Liver (tissue), 3 donors: ENCODE results near the gene SH2D4B.

Experiments
- GABPA ChIP-seq, 2 donors: IDR thresholded peaks in 1 of 2; conservative IDR thresholded peaks in 1 of 2; 2 replicates each; pipeline ENCODE4 v1.6.1; 2016; ENCODE audit warnings: antibody characterized with exemption in 2 of 2, mild to moderate bottlenecking in 1 of 2, moderate library complexity in 1 of 2
- NR2F2 ChIP-seq: IDR thresholded peaks from 2 replicates; pipeline ENCODE4 v1.6.1; 2016; ENCODE audit warnings: antibody characterized with exemption
- RAD21 ChIP-seq, 2 donors: IDR thresholded peaks; 2 replicates each; pipeline ENCODE4 v1.6.1; 2016; ENCODE audit warnings: antibody characterized with exemption in 2 of 2, mild to moderate bottlenecking in 2 of 2
- REST ChIP-seq: IDR thresholded peaks from 2 replicates; pipeline ENCODE4 v1.6.1; 2016; ENCODE audit warnings: antibody characterized with exemption, mild to moderate bottlenecking
- SP1 ChIP-seq: IDR thresholded peaks from 2 replicates; pipeline ENCODE4 v1.6.1; 2018; ENCODE audit warnings: antibody characterized with exemption, mild to moderate bottlenecking
- TF ChIP-seq, protein P1 (sequence below): fragments of 150-350 bp; IDR thresholded peaks from 2 replicates; pipeline ENCODE4 v1.5.1; 2017; ENCODE audit warnings: improper control_type of control experiment, low read depth, low read length; ENCODE audit not compliant: missing input control
- donor health status: healthy.
- donor health status: healthy.

GRCh38 chr10:80501381-80501912, 36.3 kb upstream of the SH2D4B start:
- no peak for TF ChIP-seq GABPA (IDR thresholded peaks at IDR 0.05 in 1 of 2, conservative IDR thresholded peaks at IDR 0.05 in 1 of 2)
- no peak for TF ChIP-seq SP1
- no peak for TF ChIP-seq REST
- TF ChIP-seq, protein P1, sequence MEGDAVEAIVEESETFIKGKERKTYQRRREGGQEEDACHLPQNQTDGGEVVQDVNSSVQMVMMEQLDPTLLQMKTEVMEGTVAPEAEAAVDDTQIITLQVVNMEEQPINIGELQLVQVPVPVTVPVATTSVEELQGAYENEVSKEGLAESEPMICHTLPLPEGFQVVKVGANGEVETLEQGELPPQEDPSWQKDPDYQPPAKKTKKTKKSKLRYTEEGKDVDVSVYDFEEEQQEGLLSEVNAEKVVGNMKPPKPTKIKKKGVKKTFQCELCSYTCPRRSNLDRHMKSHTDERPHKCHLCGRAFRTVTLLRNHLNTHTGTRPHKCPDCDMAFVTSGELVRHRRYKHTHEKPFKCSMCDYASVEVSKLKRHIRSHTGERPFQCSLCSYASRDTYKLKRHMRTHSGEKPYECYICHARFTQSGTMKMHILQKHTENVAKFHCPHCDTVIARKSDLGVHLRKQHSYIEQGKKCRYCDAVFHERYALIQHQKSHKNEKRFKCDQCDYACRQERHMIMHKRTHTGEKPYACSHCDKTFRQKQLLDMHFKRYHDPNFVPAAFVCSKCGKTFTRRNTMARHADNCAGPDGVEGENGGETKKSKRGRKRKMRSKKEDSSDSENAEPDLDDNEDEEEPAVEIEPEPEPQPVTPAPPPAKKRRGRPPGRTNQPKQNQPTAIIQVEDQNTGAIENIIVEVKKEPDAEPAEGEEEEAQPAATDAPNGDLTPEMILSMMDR: no peak
- no peak for TF ChIP-seq RAD21 (IDR thresholded peaks at IDR 0.05)
- TF ChIP-seq NR2F2: no peak
